ENCODE data around the gene NOSIP. TPM values are rescaled to one million over a fixed set of nuclear protein-coding genes. Genes with fewer than 3 reads are reported as not detected.

Gene NOSIP
- total RNA-seq, 4 donors from 2014 or later: 56.5 to 105 (median 74.4) TPM

DNA sequence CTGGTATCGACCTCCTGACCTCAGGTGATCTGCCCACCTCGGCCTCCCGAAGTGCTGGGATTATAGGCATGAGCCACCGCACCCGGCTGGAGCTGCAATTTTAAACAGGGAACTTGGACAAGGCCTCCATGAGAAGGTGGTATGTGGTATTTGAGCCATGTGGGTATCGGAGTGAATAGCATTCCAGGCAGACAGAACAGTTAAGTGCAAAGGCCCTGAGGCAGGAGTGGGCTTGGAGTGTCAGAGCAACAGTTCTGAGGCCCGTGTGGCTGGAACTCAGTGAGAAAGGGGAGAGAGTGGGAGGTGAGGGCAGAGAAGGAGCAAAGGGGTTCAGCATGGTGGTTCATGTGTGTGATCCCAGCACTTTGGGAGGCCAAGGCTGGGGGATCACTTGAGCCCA is 49.6 kb downstream of the NOSIP start:
- in situ Hi-C loops (cut with MboI; ENCODE audit: low pct_ligation_motif_present in 1 of 4, low pct_unique_long_range_greater_than_20kb in 1 of 4, low sequenced_read_pairs in 3 of 4): no loop called here
- peaks cover 0 to 5% (median 3%) of the 10 kb centered on the region in 4 donors for H3K36me3 ChIP-seq
- 88% methylated on average over 7 of the region's 7 CpGs; no CpG with 5 or more reads in 1 of the 2 donors for WGBS, 2 donors (ENCODE audit: low coverage in 1 of 2)

DNA sequence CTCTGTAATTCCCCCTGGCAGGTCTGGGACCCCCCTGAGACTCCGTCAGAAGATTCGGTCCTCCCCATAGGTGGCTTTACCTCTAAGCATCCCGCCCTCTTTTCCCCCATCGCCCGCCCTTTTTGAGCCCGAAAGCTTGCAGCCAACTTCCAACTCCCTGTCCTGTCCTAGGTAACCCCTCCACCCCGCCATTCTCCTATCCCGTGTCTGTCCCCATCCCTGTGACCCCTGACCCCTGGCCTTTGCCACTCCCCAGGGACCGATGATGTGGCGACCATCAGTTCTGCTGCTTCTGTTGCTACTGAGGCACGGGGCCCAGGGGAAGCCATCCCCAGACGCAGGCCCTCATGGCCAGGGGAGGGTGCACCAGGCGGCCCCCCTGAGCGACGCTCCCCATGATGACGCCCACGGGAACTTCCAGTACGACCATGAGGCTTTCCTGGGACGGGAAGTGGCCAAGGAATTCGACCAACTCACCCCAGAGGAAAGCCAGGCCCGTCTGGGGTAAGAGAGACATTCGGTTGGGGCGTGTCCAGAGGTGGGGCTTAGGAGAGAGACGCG is 52.1 kb downstream of the NOSIP start:
- TF ChIP-seq EP300 (IDR thresholded peaks at IDR 0.05; ENCODE audit: low read depth) (no peak), POLR2A (IDR thresholded peaks at IDR 0.05) (no peak), POLR2AphosphoS5 (IDR thresholded peaks at IDR 0.05) (no peak)
- TF ChIP-seq, protein P1, sequence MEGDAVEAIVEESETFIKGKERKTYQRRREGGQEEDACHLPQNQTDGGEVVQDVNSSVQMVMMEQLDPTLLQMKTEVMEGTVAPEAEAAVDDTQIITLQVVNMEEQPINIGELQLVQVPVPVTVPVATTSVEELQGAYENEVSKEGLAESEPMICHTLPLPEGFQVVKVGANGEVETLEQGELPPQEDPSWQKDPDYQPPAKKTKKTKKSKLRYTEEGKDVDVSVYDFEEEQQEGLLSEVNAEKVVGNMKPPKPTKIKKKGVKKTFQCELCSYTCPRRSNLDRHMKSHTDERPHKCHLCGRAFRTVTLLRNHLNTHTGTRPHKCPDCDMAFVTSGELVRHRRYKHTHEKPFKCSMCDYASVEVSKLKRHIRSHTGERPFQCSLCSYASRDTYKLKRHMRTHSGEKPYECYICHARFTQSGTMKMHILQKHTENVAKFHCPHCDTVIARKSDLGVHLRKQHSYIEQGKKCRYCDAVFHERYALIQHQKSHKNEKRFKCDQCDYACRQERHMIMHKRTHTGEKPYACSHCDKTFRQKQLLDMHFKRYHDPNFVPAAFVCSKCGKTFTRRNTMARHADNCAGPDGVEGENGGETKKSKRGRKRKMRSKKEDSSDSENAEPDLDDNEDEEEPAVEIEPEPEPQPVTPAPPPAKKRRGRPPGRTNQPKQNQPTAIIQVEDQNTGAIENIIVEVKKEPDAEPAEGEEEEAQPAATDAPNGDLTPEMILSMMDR (IDR thresholded peaks at IDR 0.05): no peak
- Histone ChIP-seq H3K27ac (peak overlapping the region in 2 of 4 donors; percentile 33 to 55), H3K27me3 (no peaks in the 10 kb centered on the region), H3K4me1 (peaks cover 0 to 23% (median 11%) of the 10 kb centered on the region in 4 donors), H3K4me3 (peak overlapping the region; percentile 8 to 25 (median 20)), H3K9me3 (no peaks in the 10 kb centered on the region), H3K36me3 (peaks cover 0 to 12% (median 3%) of the 10 kb centered on the region in 4 donors)
- no peak for DNase-seq
- in situ Hi-C loops (cut with MboI; ENCODE audit: low pct_ligation_motif_present in 1 of 4, low pct_unique_long_range_greater_than_20kb in 1 of 4, low sequenced_read_pairs in 3 of 4) (no loop called here), intact Hi-C loops (cut with DNase I; ENCODE audit: low total_unique reads) (no loop called here)
- WGBS, 2 donors (ENCODE audit: low coverage in 1 of 2): 72 to 73% methylated on average over 9 to 25 of the region's 25 CpGs

More for the DNA sequence above, 49.6 kb downstream of the NOSIP start:
- TF ChIP-seq POLR2AphosphoS5 (IDR thresholded peaks at IDR 0.05): no peak
- no peak for TF ChIP-seq EP300 (IDR thresholded peaks at IDR 0.05; ENCODE audit: low read depth)
- TF ChIP-seq POLR2A (IDR thresholded peaks at IDR 0.05): no peak
- TF ChIP-seq, protein P1 (IDR thresholded peaks at IDR 0.05): no peak
- peaks cover 0 to 33% (median 18%) of the 10 kb centered on the region in 4 donors for H3K4me1 ChIP-seq
- no peaks in the 10 kb centered on the region for H3K27me3 ChIP-seq
- H3K4me3 ChIP-seq: no peak overlapping the region
- no peak for DNase-seq
- intact Hi-C loops (cut with DNase I; ENCODE audit: low total_unique reads): no loop called here
- no peak overlapping the region for H3K27ac ChIP-seq
- H3K9me3 ChIP-seq: no peaks in the 10 kb centered on the region

DNA sequence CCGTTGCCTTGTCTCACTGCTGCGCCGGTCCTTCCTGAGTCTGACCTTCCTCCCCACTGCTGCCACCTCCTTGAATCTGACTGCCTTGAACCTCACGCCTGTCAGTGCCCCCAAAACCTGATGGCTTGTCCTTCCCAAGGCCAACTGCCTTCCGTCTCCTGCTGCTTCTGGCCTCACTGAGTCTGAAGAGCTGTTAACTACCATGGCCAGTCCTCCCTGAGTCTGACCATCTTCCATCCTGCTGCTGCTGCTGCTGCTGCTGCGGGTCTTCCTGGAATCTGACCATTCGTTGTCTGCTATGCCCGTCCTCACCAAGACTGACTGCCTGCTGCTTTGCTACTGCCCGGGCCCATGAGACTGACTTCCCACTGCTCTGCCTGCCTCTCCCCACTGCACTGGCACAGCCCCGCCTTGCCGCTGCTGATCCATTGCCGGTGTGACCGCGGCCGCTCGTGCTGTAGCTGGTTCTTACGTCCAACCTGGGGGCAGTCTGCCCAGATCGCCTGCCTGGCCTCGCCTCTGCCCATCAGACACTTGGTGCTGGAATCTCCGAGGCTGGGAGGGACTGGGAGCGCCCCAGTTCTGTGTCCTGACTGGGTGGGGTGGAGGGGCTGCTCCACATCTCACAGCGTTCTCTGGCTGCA is 55.4 kb downstream of the NOSIP start:
- TF ChIP-seq EP300 (IDR thresholded peaks at IDR 0.05; ENCODE audit: low read depth) (no peak), POLR2AphosphoS5 (IDR thresholded peaks at IDR 0.05) (no peak), POLR2A (IDR thresholded peaks at IDR 0.05) (no peak)
- TF ChIP-seq, protein P1 (IDR thresholded peaks at IDR 0.05): no peak
- Histone ChIP-seq H3K27ac (no peak overlapping the region), H3K36me3 (peaks cover 0 to 18% (median 0%) of the 10 kb centered on the region in 4 donors), H3K4me3 (no peak overlapping the region), H3K27me3 (no peaks in the 10 kb centered on the region), H3K4me1 (peaks cover 0 to 20% (median 10%) of the 10 kb centered on the region in 4 donors), H3K9me3 (no peaks in the 10 kb centered on the region)
- 87 to 88% methylated on average over 3 to 22 of the region's 22 CpGs for WGBS, 2 donors (ENCODE audit: low coverage in 1 of 2)
- DNase-seq: no peak
- intact Hi-C loops (cut with DNase I; ENCODE audit: low total_unique reads): no loop called here
- in situ Hi-C loops (cut with MboI; ENCODE audit: low pct_ligation_motif_present in 1 of 4, low pct_unique_long_range_greater_than_20kb in 1 of 4, low sequenced_read_pairs in 3 of 4): no loop called here

DNA sequence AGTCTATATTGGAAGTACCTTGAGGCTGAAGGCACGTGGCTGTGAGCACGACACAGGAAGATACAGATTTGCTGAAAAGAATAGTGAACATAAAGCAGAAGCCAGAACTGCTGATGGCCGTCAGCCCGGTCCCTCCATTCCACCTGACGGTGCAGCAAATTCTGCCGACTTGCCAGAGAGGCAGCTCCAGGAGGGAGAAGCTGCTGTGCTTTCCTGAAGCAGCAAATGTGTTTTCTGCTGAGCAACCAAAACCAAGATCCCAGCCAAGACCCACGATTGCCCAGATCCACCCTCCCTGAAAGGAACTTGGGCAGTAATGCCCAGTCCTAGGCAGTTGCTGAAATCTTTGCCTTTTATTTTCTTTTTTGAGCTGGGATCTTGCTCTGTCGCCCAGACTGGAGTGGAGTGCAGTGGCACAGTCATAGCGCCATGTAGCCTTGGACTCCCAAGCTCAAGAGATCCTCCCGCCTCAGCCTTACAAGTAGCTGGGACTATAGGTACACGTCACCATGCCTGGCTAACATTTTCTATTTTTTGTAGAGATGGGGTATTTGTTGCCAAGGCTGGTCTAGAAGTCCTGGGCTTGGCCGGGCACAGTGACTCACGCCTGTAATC is 59.5 kb downstream of the NOSIP start:
- H3K27me3 ChIP-seq: no peaks in the 10 kb centered on the region
- H3K9me3 ChIP-seq: no peaks in the 10 kb centered on the region
- H3K4me3 ChIP-seq: no peak overlapping the region
- peaks cover 0 to 16% (median 0%) of the 10 kb centered on the region in 4 donors for H3K36me3 ChIP-seq
- intact Hi-C loops (cut with DNase I; ENCODE audit: low total_unique reads) (no loop called here), in situ Hi-C loops (cut with MboI; ENCODE audit: low pct_ligation_motif_present in 1 of 4, low pct_unique_long_range_greater_than_20kb in 1 of 4, low sequenced_read_pairs in 3 of 4) (no loop called here)
- H3K4me1 ChIP-seq: peaks cover 0 to 3% (median under 1%) of the 10 kb centered on the region in 4 donors
- WGBS, 2 donors (ENCODE audit: low coverage in 1 of 2): 84 to 87% methylated on average over 7 to 13 of the region's 13 CpGs
- TF ChIP-seq POLR2A (IDR thresholded peaks at IDR 0.05) (no peak), EP300 (IDR thresholded peaks at IDR 0.05; ENCODE audit: low read depth) (no peak), POLR2AphosphoS5 (IDR thresholded peaks at IDR 0.05) (no peak)
- TF ChIP-seq, protein P1 (IDR thresholded peaks at IDR 0.05): no peak
- DNase-seq: no peak
- peak overlapping the region in 2 of 4 donors; percentile 18 to 34 for H3K27ac ChIP-seq
